Activated CD8-positive, alpha-beta memory T cell treated with anti-CD3 and anti-CD28 coated beads, Interleukin-2, amount 10 ng/mL, durations not matched to agents 7 days and 5 days (primary cell): Measurements from ENCODE around the gene ZNF471. TPM values are rescaled to one million over a fixed set of nuclear protein-coding genes. Genes with fewer than 3 reads are reported as not detected.

Experiments
- ATAC-seq: fragments of 150-1000 bp; cut with Tn5 transposase; one replicate; pipeline ENCODE4 v1.10.0; 2021; ENCODE audit warnings: moderate library complexity
- CTCF ChIA-PET: fragments of 350-600 bp; sonication (Branson Sonifier 250); formaldehyde crosslinking; loops from one replicate; lab custom pipeline; 2021; ENCODE audit warnings: antibody characterized with exemption; lab: Charles Lee
- DNase-seq: peaks from one replicate; pipeline ENCODE4 v3.0.0-alpha.2; 2020
- H3K27ac Mint-ChIP-seq: one replicate; pipeline ENCODE4 v1.8.0; 2021; ENCODE audit warnings: mild to moderate bottlenecking, mixed read lengths
- H3K27me3 Mint-ChIP-seq: one replicate; pipeline ENCODE4 v1.8.0; 2021; ENCODE audit warnings: mixed read lengths
- H3K36me3 Mint-ChIP-seq: one replicate; pipeline ENCODE4 v1.8.0; 2021; ENCODE audit warnings: mild to moderate bottlenecking, mixed read lengths
- H3K4me1 Mint-ChIP-seq: one replicate; pipeline ENCODE4 v1.8.0; 2021; ENCODE audit warnings: mixed read lengths
- H3K4me3 Mint-ChIP-seq: one replicate; pipeline ENCODE4 v1.8.0; 2021; ENCODE audit warnings: mild to moderate bottlenecking, moderate library complexity, mixed read lengths
- H3K9me3 Mint-ChIP-seq: one replicate; pipeline ENCODE4 v1.8.0; 2022; ENCODE audit warnings: low read depth, mixed read lengths
- total RNA-seq, 2 experiments: library from RNA; stranded (reverse); gene quantifications; one replicate each; pipeline ENCODE4 v1.2.3, GENCODE V29; 2021

ZNF471 gene
- under 1 TPM; 0.55 to 0.77 TPM for total RNA-seq

- peak; percentile 90 for DNase-seq
- H3K9me3 Mint-ChIP-seq = peaks cover 9% of the 10 kb centered on the region
- no peak within 1 kb of the TSS for H3K27ac Mint-ChIP-seq
- peak within 1 kb of the TSS; percentile 45 for H3K4me3 Mint-ChIP-seq
- peak; percentile 99 for ATAC-seq
- CTCF ChIA-PET = no interaction called here
- peaks cover 2% of the 10 kb centered on the region for H3K27me3 Mint-ChIP-seq
- H3K4me1 Mint-ChIP-seq = peaks cover 6% of the 10 kb centered on the region
- peaks cover 4% of the 10 kb centered on the region for H3K36me3 Mint-ChIP-seq
Observed at GRCh38 chr19:56507446-56508289, at the start of gene ZNF471. Gene ZNF471, plus strand, starts transcription at chr19:56507855. Its CDS starts 3,717 bp downstream, at chr19:56511572.

DNA sequence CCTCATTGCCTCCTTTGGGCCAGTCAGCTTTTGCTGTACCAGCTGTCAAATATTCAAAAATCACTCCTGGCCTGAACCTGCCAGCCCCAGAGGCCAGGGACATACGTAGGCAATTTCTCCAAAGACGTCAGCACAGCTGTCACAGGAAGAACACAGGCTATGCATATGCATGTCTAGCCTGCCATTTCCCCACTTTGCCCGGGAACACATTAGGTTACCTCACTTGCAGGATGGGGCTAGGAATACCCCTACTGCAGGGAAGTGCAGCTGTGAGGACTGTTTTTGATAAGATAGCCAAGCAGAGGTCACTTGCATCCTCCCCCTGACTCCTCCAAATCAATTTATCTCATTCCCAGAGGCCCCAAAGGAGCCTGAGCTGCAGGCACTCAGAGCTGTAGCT, 33.3 kb upstream of the ZNF471 start:
- Mint-ChIP-seq H3K4me1 (peaks cover 9% of the 10 kb centered on the region), H3K27me3 (peaks cover 4% of the 10 kb centered on the region), H3K27ac (no peak overlapping the region), H3K9me3 (peaks cover 26% of the 10 kb centered on the region), H3K36me3 (peaks cover 12% of the 10 kb centered on the region), H3K4me3 (no peak overlapping the region)
- ATAC-seq (no peak), DNase-seq (no peak)
- CTCF ChIA-PET = no interaction called here

GRCh38 chr19:56476093-56476492, 31.6 kb upstream of the ZNF471 start:
- peaks cover 32% of the 10 kb centered on the region for H3K9me3 Mint-ChIP-seq
- peaks cover 13% of the 10 kb centered on the region for H3K36me3 Mint-ChIP-seq
- H3K27me3 Mint-ChIP-seq = peaks cover 4% of the 10 kb centered on the region
- CTCF ChIA-PET = no interaction called here
- H3K4me3 Mint-ChIP-seq = no peak overlapping the region
- no peak overlapping the region for H3K27ac Mint-ChIP-seq
- ATAC-seq (no peak), DNase-seq (no peak)
- H3K4me1 Mint-ChIP-seq = peaks cover 9% of the 10 kb centered on the region

GRCh38 chr19:56476651-56477428, 30.8 kb upstream of the ZNF471 start, which contains the start of gene ZNF667:
Gene ZNF667, minus strand, starts transcription at chr19:56477345. Its CDS starts 14,975 bp downstream, at chr19:56462370.
- peak within 1 kb of the TSS; percentile 68 for H3K4me3 Mint-ChIP-seq
- ATAC-seq (no peak), DNase-seq (no peak)
- peaks cover 9% of the 10 kb centered on the region for H3K4me1 Mint-ChIP-seq
- H3K9me3 Mint-ChIP-seq = peaks cover 35% of the 10 kb centered on the region
- H3K27me3 Mint-ChIP-seq = peaks cover 4% of the 10 kb centered on the region
- H3K27ac Mint-ChIP-seq = peak within 1 kb of the TSS; percentile 69
- peaks cover 14% of the 10 kb centered on the region for H3K36me3 Mint-ChIP-seq
- CTCF ChIA-PET = no interaction called here

GRCh38 chr19:56477429-56478338, 30.0 kb upstream of the ZNF471 start:
- Mint-ChIP-seq H3K27ac (peak overlapping the region; percentile 69), H3K36me3 (peaks cover 14% of the 10 kb centered on the region), H3K4me1 (peaks cover 9% of the 10 kb centered on the region), H3K27me3 (peaks cover 4% of the 10 kb centered on the region), H3K4me3 (peak overlapping the region; percentile 68), H3K9me3 (peaks cover 28% of the 10 kb centered on the region)
- CTCF ChIA-PET = no interaction called here
- peak; percentile 53 for DNase-seq
- peak; percentile 79 for ATAC-seq

DNA sequence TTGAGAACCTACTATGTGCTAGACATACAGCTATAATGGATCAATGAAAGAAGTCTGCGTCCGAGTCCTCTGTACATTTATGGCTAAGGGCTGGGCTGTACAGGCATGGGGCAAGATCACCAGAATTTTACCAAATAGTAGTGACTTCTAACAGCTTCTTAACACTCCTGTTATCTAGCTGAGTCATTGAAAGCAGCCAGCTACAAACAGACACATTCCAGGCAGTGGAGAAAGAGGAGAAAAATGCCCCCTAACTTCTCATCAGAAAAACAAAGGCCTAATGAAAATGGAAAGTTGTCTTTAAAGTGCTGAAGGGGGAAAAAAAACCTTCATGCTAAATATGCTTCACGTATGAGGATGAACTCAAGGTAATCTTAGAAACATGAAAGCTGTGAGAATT, 16.3 kb upstream of the ZNF471 start:
- no peaks in the 10 kb centered on the region for H3K4me1 Mint-ChIP-seq
- no peaks in the 10 kb centered on the region for H3K27me3 Mint-ChIP-seq
- H3K27ac Mint-ChIP-seq = no peak overlapping the region
- ATAC-seq (no peak), DNase-seq (no peak)
- CTCF ChIA-PET = no interaction called here
- H3K4me3 Mint-ChIP-seq = no peak overlapping the region
- peaks cover 31% of the 10 kb centered on the region for H3K9me3 Mint-ChIP-seq
- H3K36me3 Mint-ChIP-seq = peaks cover 3% of the 10 kb centered on the region

DNA sequence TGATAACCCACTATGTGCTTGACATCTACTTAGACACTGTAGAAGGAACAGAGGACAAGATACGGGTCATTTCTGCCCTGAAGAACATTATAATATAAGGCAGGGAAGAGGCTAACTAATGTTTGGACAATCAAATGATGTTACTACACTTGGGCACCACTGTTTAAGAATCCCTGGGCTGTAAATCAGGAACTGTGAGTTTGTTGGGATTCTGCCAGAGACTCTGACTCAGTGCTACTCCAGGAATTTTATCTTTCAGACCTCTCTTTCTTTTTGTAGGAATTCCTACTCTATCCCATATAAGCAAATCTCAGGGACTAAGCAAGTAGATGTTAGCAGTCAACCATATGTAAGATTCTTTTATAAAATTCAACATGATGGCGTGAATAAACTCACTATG, 3.1 kb upstream of the ZNF471 start:
- ATAC-seq = no peak
- Mint-ChIP-seq H3K36me3 (peaks cover 4% of the 10 kb centered on the region), H3K4me1 (peaks cover 6% of the 10 kb centered on the region), H3K27ac (no peak overlapping the region), H3K27me3 (peaks cover 2% of the 10 kb centered on the region), H3K9me3 (peaks cover 19% of the 10 kb centered on the region), H3K4me3 (no peak overlapping the region)
- DNase-seq = no peak
- CTCF ChIA-PET = no interaction called here

DNA sequence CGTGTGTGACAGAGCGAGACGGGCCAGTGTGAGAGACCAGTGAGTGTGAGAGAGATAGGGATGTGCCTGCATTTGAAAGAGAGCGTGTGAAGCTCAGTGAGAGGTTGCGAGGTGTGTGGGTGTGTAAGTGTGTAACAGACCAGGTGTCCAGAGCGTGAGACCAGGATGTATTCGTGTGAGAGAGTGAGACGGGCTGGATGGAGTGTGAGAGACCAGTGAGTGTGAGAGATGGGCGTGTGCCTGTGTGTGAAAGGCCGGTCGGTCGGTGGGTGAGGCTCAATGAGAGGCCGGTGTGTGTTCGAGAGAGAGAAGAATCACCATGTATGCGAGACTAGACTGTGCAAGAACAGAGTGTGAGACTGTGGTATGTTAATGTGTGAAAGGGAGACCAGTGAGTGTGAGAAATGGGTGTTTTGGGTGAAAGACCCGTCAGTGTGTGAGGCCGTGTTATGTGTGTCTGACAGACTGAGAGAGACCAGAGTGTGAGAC, 679 bp downstream of the ZNF471 start:
- DNase-seq (no peak), ATAC-seq (no peak)
- H3K4me1 Mint-ChIP-seq = peaks cover 6% of the 10 kb centered on the region
- peaks cover 6% of the 10 kb centered on the region for H3K9me3 Mint-ChIP-seq
- no peak overlapping the region for H3K27ac Mint-ChIP-seq
- peaks cover 2% of the 10 kb centered on the region for H3K27me3 Mint-ChIP-seq
- H3K4me3 Mint-ChIP-seq = no peak overlapping the region
- CTCF ChIA-PET = no interaction called here
- peaks cover 4% of the 10 kb centered on the region for H3K36me3 Mint-ChIP-seq

DNA sequence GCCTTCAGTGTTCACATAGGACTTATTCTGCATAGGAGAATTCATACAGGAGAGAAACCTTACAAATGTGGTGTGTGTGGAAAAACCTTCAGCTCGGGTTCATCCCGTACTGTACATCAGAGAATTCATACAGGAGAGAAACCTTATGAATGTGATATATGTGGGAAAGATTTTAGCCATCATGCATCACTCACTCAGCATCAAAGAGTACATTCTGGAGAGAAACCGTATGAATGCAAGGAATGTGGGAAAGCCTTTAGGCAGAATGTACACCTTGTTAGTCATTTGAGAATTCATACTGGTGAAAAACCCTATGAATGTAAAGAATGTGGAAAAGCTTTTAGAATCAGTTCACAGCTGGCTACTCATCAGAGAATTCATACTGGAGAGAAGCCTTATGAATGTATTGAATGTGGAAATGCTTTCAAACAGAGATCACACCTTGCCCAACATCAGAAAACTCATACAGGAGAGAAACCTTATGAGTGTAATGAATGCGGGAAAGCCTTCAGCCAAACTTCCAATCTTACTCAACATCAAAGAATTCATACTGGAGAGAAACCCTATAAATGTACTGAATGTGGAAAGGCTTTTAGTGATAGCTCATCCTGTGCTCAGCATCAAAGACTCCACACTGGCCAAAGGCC, 17.7 kb downstream of the ZNF471 start:
- DNase-seq (no peak), ATAC-seq (no peak)
- CTCF ChIA-PET = no interaction called here
- Mint-ChIP-seq H3K9me3 (peaks cover 38% of the 10 kb centered on the region), H3K36me3 (peaks cover 15% of the 10 kb centered on the region), H3K27ac (no peak overlapping the region), H3K4me3 (no peak overlapping the region), H3K4me1 (no peaks in the 10 kb centered on the region), H3K27me3 (no peaks in the 10 kb centered on the region)

- Mint-ChIP-seq H3K27ac (peak overlapping the region; percentile 92), H3K9me3 (peaks cover 38% of the 10 kb centered on the region), H3K27me3 (no peaks in the 10 kb centered on the region), H3K4me1 (peaks cover 14% of the 10 kb centered on the region), H3K4me3 (peak overlapping the region; percentile 74), H3K36me3 (peaks cover 36% of the 10 kb centered on the region)
- ATAC-seq = no peak
- CTCF ChIA-PET = interaction anchor here (1.2 to 1.3 kb wide), 2 partner anchors 31 to 134 kb away, joined by 3 to 4 read pairs; no protein-coding TSS in a partner anchor
- DNase-seq = no peak
Observed at GRCh38 chr19:56537442-56537841, 29.8 kb downstream of the ZNF471 start.

- Mint-ChIP-seq H3K9me3 (peaks cover 37% of the 10 kb centered on the region), H3K4me3 (peak overlapping the region; percentile 74), H3K36me3 (peaks cover 40% of the 10 kb centered on the region), H3K4me1 (peaks cover 14% of the 10 kb centered on the region), H3K27me3 (no peaks in the 10 kb centered on the region), H3K27ac (peak overlapping the region; percentile 92)
- ATAC-seq (peak; percentile 93), DNase-seq (peak; percentile 95)
- CTCF ChIA-PET = interaction anchor here (1.3 kb wide), 1 partner anchor 30 kb away, joined by 4 read pairs; no protein-coding TSS in a partner anchor
Observed at GRCh38 chr19:56538254-56538760, 30.7 kb downstream of the ZNF471 start.

- H3K9me3 Mint-ChIP-seq = peaks cover 40% of the 10 kb centered on the region
- H3K4me1 Mint-ChIP-seq = peaks cover 14% of the 10 kb centered on the region
- CTCF ChIA-PET = interaction anchor here (1.3 kb wide), 1 partner anchor 29 kb away, joined by 4 read pairs; no protein-coding TSS in a partner anchor
- H3K4me3 Mint-ChIP-seq = peak within 1 kb of the TSS; percentile 74
- DNase-seq (no peak), ATAC-seq (peak; percentile 81)
- H3K27ac Mint-ChIP-seq = peak within 1 kb of the TSS; percentile 92
- peaks cover 44% of the 10 kb centered on the region for H3K36me3 Mint-ChIP-seq
- H3K27me3 Mint-ChIP-seq = no peaks in the 10 kb centered on the region
Observed at GRCh38 chr19:56538761-56539263, 31.2 kb downstream of the ZNF471 start, which contains the start of gene ZFP28. Gene ZFP28, plus strand, starts transcription at chr19:56538948. Its CDS starts 71 bp downstream, at chr19:56539019.
